ENCODE data around the gene CBLN4.

The CBLN4 gene

GRCh38 chr20:56004007-56004406, 1.3 kb downstream of the CBLN4 start:
- Histone ChIP-seq H3K27me3 (ENCODE audit: insufficient read depth, low read length, poor library complexity, severe bottlenecking) (no peaks in the 10 kb centered on the region), H3K79me2 (ENCODE audit: insufficient read depth, low read length) (no peaks in the 10 kb centered on the region), H3K9me3 (ENCODE audit: insufficient read depth, low read depth, low read length) (no peaks in the 10 kb centered on the region), H2AFZ (ENCODE audit: low read length) (no peak overlapping the region), H3K9me2 (replicated peaks; ENCODE audit: low read depth, low read length) (no peaks in the 10 kb centered on the region), H3F3A (ENCODE audit: low read depth) (no peaks in the 10 kb centered on the region), H3K4me3 (ENCODE audit: low read length, poor library complexity, severe bottlenecking) (no peak overlapping the region), H3K4me1 (ENCODE audit: insufficient read depth, low read length, poor library complexity, severe bottlenecking) (no peaks in the 10 kb centered on the region), H3K36me3 (ENCODE audit: insufficient read depth, low read length) (no peaks in the 10 kb centered on the region), H4K20me1 (ENCODE audit: insufficient read depth, low read length, poor library complexity, severe bottlenecking) (no peaks in the 10 kb centered on the region), H3K4me2 (ENCODE audit: low read depth, low read length, poor library complexity, severe bottlenecking) (no peak overlapping the region), H3K9ac (ENCODE audit: low read depth, low read length, poor library complexity, severe bottlenecking) (no peak overlapping the region)
- TF ChIP-seq EZH2phosphoT487 (IDR thresholded peaks at IDR 0.05; ENCODE audit: borderline replicate concordance) (no peak), CTCF (conservative IDR thresholded peaks at IDR 0.05; ENCODE audit: low read length) (no peak)

DNA sequence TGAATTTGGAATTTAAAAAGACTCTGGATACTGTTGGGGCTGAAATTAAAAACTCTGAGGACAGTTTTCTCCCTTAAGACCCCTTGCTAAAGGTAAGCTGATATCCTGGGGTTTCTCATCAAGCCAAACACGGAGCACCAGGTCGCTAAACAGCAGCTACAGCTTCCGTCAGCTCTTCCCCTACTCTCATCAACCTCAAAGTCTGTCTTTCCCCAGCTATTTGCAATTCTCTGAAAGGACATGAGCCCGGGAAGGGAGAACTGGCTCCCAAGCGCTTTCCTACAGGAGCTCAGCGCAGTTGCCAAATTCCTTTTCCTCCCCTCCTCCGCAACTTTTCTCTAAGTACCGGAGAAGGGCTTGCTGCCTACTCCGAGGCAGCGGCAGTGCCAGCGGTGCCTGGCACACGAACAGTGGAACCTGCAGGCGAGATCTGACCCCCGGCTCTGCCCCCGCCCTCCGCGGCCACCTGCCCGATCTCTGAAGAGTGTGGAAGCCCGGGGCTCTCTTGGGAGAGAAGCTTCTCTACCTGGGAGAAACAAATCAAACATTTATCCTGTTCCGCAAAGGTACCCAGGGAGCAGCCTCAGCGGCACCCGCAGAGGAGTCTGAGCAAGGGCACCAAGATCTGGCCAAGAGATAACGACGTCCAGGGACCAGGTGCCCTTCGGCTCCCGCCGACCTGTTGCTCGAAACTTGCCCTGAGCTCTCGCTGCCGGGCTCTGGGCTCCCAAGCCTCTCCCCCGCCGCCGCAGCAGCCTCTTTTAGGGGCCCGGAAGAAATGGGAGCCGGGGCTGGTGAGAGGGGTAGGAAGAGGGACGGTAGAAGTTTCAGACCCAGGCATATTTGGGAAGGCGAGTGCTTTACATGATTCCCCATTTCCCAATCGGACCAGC, 2.2 kb downstream of the CBLN4 start:
- H3K4me3 ChIP-seq (ENCODE audit: low read length, poor library complexity, severe bottlenecking) = no peak overlapping the region
- no peak overlapping the region for H3K4me2 ChIP-seq (ENCODE audit: low read depth, low read length, poor library complexity, severe bottlenecking)
- no peaks in the 10 kb centered on the region for H3K4me1 ChIP-seq (ENCODE audit: insufficient read depth, low read length, poor library complexity, severe bottlenecking)
- no peaks in the 10 kb centered on the region for H3K27me3 ChIP-seq (ENCODE audit: insufficient read depth, low read length, poor library complexity, severe bottlenecking)
- no peaks in the 10 kb centered on the region for H3K9me3 ChIP-seq (ENCODE audit: insufficient read depth, low read depth, low read length)
- H4K20me1 ChIP-seq (ENCODE audit: insufficient read depth, low read length, poor library complexity, severe bottlenecking) = no peaks in the 10 kb centered on the region
- H3K9ac ChIP-seq (ENCODE audit: low read depth, low read length, poor library complexity, severe bottlenecking) = no peak overlapping the region
- H2AFZ ChIP-seq (ENCODE audit: low read length) = no peak overlapping the region
- TF ChIP-seq EZH2phosphoT487 (IDR thresholded peaks at IDR 0.05; ENCODE audit: borderline replicate concordance) (no peak), CTCF (conservative IDR thresholded peaks at IDR 0.05; ENCODE audit: low read length) (no peak)
- H3K9me2 ChIP-seq (replicated peaks; ENCODE audit: low read depth, low read length) = no peaks in the 10 kb centered on the region
- H3K36me3 ChIP-seq (ENCODE audit: insufficient read depth, low read length) = no peaks in the 10 kb centered on the region
- no peaks in the 10 kb centered on the region for H3K79me2 ChIP-seq (ENCODE audit: insufficient read depth, low read length)
- H3F3A ChIP-seq (ENCODE audit: low read depth) = no peaks in the 10 kb centered on the region

DNA sequence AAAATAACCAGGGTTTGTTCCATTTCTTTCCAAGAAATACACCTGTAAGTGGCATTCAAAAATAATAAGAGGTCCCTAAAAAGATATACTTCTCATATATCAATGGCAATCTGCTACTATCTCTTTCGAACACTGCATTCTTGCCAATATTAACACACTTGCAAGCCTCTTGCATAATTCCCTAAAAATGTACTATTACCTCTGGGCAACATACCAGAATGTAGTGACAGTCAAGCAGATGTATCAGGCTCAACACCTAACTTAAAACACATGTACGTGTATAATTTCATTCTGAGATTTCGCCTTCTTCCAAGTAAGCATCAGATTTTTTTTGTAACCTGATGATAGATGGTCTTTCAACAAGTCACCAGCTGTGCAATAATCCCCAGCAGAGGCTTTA, 3.4 kb downstream of the CBLN4 start:
- H3K9me3 ChIP-seq (ENCODE audit: insufficient read depth, low read depth, low read length) = no peaks in the 10 kb centered on the region
- no peaks in the 10 kb centered on the region for H3K9me2 ChIP-seq (replicated peaks; ENCODE audit: low read depth, low read length)
- H3K4me2 ChIP-seq (ENCODE audit: low read depth, low read length, poor library complexity, severe bottlenecking) = no peak overlapping the region
- H3F3A ChIP-seq (ENCODE audit: low read depth) = no peaks in the 10 kb centered on the region
- no peaks in the 10 kb centered on the region for H3K4me1 ChIP-seq (ENCODE audit: insufficient read depth, low read length, poor library complexity, severe bottlenecking)
- H4K20me1 ChIP-seq (ENCODE audit: insufficient read depth, low read length, poor library complexity, severe bottlenecking) = no peaks in the 10 kb centered on the region
- H3K36me3 ChIP-seq (ENCODE audit: insufficient read depth, low read length) = no peaks in the 10 kb centered on the region
- H3K4me3 ChIP-seq (ENCODE audit: low read length, poor library complexity, severe bottlenecking) = no peak overlapping the region
- no peaks in the 10 kb centered on the region for H3K79me2 ChIP-seq (ENCODE audit: insufficient read depth, low read length)
- no peak overlapping the region for H2AFZ ChIP-seq (ENCODE audit: low read length)
- TF ChIP-seq CTCF (conservative IDR thresholded peaks at IDR 0.05; ENCODE audit: low read length) (no peak), EZH2phosphoT487 (IDR thresholded peaks at IDR 0.05; ENCODE audit: borderline replicate concordance) (no peak)
- no peak overlapping the region for H3K9ac ChIP-seq (ENCODE audit: low read depth, low read length, poor library complexity, severe bottlenecking)
- H3K27me3 ChIP-seq (ENCODE audit: insufficient read depth, low read length, poor library complexity, severe bottlenecking) = no peaks in the 10 kb centered on the region

All from Loucy (cell line).